Activated T-helper 1 cell treated with anti-CD3 and anti-CD28 coated beads, Interleukin-2, amount 50 U/mL, for 16 hours (primary cell): ENCODE results near the gene ITGA4.

Experiments
- DNase-seq, 2 donors: peaks; one replicate each; pipeline ENCODE4 v3.0.0-alpha.2; 2020; ENCODE audit warnings: low read depth in 1 of 2, low spot score in 1 of 2

ITGA4 gene

GRCh38 chr2:181570833-181571661 lies 113.9 kb downstream of the ITGA4 start:
- no peak for DNase-seq

GRCh38 chr2:181573140-181573736 lies 116.1 kb downstream of the ITGA4 start:
- no peak for DNase-seq

- DNase-seq, result no peak
These were observed 117.1 kb downstream of the ITGA4 start for GRCh38 chr2:181574321-181574720.

- no peak for DNase-seq
These were observed 118.0 kb downstream of the ITGA4 start for GRCh38 chr2:181575024-181575649.

- no peak for DNase-seq
These were observed 118.5 kb downstream of the ITGA4 start for GRCh38 chr2:181575650-181576025.

- no peak for DNase-seq
These were observed 119.2 kb downstream of the ITGA4 start for GRCh38 chr2:181576431-181576830.

GRCh38 chr2:181578829-181579228 lies 121.6 kb downstream of the ITGA4 start:
- no peak for DNase-seq

GRCh38 chr2:181581534-181581933 lies 124.3 kb downstream of the ITGA4 start:
- no peak for DNase-seq

GRCh38 chr2:181585732-181586131 lies 128.5 kb downstream of the ITGA4 start:
- no peak for DNase-seq
